Measurements from ENCODE around the gene GP9. TPM values are rescaled to one million over a fixed set of nuclear protein-coding genes. Genes with fewer than 3 reads are reported as not detected.

GP9 gene
- total RNA-seq = not detected

DNA sequence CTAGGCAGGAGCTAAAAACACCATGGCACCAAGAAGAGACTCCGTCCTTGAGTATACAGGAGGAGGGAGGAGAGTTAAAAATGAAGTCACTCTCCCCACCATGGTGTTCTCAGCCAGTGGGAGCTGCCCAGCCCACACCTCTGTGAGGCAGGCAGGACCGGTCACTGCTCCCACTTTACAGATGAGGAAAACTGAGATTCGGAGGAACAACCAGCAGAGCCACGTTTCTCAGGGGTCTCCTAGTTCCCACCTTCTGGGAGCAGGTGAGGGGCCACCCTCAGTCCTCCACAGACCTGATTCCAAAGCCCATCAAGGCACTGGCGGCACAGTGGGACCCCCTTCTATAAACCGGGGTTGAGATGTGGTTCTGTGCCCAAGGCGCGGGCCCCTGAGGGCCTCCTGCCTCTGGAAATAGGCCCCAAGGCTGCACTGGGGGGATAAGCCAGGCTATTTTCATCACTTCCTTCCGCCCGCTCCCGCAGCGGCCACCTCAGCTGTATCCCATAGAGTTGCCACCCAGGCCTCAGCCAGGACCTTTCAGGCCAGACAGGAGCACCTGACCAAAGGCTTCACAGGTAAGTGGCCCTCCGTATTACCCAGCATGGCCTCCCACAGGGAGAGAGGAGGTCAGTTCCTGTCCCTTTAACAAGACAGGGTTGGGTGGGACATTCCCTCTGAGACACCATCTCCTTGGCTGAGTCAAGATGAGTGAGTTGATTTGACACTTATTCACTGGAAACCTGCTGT, at the start of gene GP9:
Gene GP9, plus strand, starts transcription at position 504 of the 747 bp plus-strand sequence. CDS start 961 bp downstream, outside the sequence.
- intact Hi-C loops (cut with micrococcal nuclease) = no loop called here
- POLR2A ChIA-PET = no interaction called here
- Mint-ChIP-seq H3K27me3 (no peaks in the 10 kb centered on the region), H3K36me3 (no peaks in the 10 kb centered on the region), H3K9me3 (no peaks in the 10 kb centered on the region), H3K4me1 (ENCODE audit: low read depth) (peaks cover 4% of the 10 kb centered on the region), H3K27ac (no peak within 1 kb of the TSS), H3K4me3 (no peak within 1 kb of the TSS)
- CTCF ChIA-PET = interaction anchor here (1.1 kb wide), 1 partner anchor 90 kb away, joined by 5 read pairs; no protein-coding TSS in a partner anchor
- DNase-seq = no peak

DNA sequence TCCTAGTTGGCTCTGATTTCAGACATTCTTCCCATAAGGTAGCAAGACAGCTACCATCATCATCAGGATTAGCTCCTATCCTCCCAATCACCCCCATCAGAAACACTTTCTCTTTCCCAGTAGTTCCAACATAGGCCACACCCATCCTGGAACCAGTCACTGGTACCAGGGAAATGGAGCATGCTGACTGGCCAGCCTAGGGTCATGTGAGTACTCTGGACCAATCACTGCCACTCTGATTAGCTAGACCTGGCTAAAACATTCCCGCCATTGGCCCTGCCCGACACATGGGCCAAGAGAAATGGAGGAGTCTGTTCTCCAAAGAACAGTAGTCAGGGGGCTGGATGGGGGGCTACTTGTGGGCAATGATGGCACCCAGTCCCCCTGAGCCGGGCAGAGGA, 47.1 kb upstream of the GP9 start:
- H3K9me3 Mint-ChIP-seq = no peaks in the 10 kb centered on the region
- no peak overlapping the region for H3K4me3 Mint-ChIP-seq
- ChIA-PET POLR2A (no interaction called here), CTCF (interaction anchor here (6.3 kb wide), 1 partner anchor 43 kb away, joined by 91 read pairs; no protein-coding TSS in a partner anchor)
- H3K27ac Mint-ChIP-seq = no peak overlapping the region
- intact Hi-C loops (cut with micrococcal nuclease) = no loop called here
- peaks cover 34% of the 10 kb centered on the region for H3K4me1 Mint-ChIP-seq (ENCODE audit: low read depth)
- no peaks in the 10 kb centered on the region for H3K36me3 Mint-ChIP-seq
- DNase-seq = no peak
- H3K27me3 Mint-ChIP-seq = no peaks in the 10 kb centered on the region

DNA sequence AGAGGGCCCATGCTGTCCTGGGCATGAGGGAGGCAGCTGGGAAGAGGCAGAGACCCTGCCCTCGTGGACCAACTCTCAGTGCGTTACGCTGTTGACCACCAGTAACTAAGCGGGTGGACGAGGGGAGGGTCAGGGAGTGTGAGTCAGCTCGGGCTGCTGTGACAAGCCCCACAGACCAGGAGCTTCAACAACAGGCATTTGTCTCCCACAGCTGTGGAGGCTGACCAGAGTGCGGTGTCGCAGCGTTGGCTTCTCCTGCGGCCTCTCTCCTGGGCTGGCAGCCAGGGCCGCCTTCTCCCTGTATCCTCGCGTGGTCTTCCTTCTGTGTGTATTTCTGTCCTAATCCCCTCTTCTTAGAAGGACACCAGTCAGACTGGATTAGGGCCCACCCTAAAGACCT, 46.4 kb upstream of the GP9 start:
- H3K4me3 Mint-ChIP-seq = no peak overlapping the region
- no peak overlapping the region for H3K27ac Mint-ChIP-seq
- intact Hi-C loops (cut with micrococcal nuclease) = no loop called here

GRCh38 chr3:129014793-129015345, 45.7 kb upstream of the GP9 start:
- intact Hi-C loops (cut with micrococcal nuclease) = loop anchor here (5.0 kb wide), 1 partner anchor 138 kb away; the partner anchor contains the start of gene ACAD9
- peaks cover 34% of the 10 kb centered on the region for H3K4me1 Mint-ChIP-seq (ENCODE audit: low read depth)
- ChIA-PET CTCF (interaction anchor here (1.2 to 6.3 kb wide), 10 partner anchors 11 to 231 kb away, joined by 4 to 91 read pairs (median 12); no protein-coding TSS in a partner anchor), POLR2A (interaction anchor here (1.7 to 4.4 kb wide), 5 partner anchors 11 to 301 kb away, joined by 7 to 26 read pairs (median 13); partner anchors contain the start of gene CFAP92)
- no peaks in the 10 kb centered on the region for H3K36me3 Mint-ChIP-seq
- no peak for DNase-seq
- no peak overlapping the region for H3K4me3 Mint-ChIP-seq
- H3K9me3 Mint-ChIP-seq = no peaks in the 10 kb centered on the region
- peak overlapping the region; percentile 93 for H3K27ac Mint-ChIP-seq
- H3K27me3 Mint-ChIP-seq = no peaks in the 10 kb centered on the region

More for the DNA sequence above, 46.4 kb upstream of the GP9 start:
- H3K4me1 Mint-ChIP-seq (ENCODE audit: low read depth) = peaks cover 34% of the 10 kb centered on the region
- DNase-seq = no peak
- ChIA-PET CTCF (interaction anchor here (3.5 to 6.3 kb wide), 4 partner anchors 10 to 44 kb away, joined by 21 to 91 read pairs (median 52); no protein-coding TSS in a partner anchor), POLR2A (interaction anchor here (4.4 kb wide), 1 partner anchor 13 kb away, joined by 26 read pairs; no protein-coding TSS in a partner anchor)
- no peaks in the 10 kb centered on the region for H3K9me3 Mint-ChIP-seq
- H3K36me3 Mint-ChIP-seq = no peaks in the 10 kb centered on the region
- H3K27me3 Mint-ChIP-seq = no peaks in the 10 kb centered on the region

- peaks cover 34% of the 10 kb centered on the region for H3K4me1 Mint-ChIP-seq (ENCODE audit: low read depth)
- intact Hi-C loops (cut with micrococcal nuclease) = loop anchor here (1.0 to 5.0 kb wide), 3 partner anchors 21 to 138 kb away; partner anchors contain the start of genes ACAD9 and CFAP92
- ChIA-PET CTCF (interaction anchor here (0.6 to 6.3 kb wide), 27 partner anchors 8 to 230 kb away, joined by 3 to 91 read pairs (median 5); partner anchors contain the start of genes ACAD9, CFAP92, CNBP and EFCC1), POLR2A (interaction anchor here (0.5 to 4.4 kb wide), 10 partner anchors 8 to 301 kb away, joined by 3 to 26 read pairs (median 6); partner anchors contain the start of genes CFAP92 and RAB43)
- H3K36me3 Mint-ChIP-seq = no peaks in the 10 kb centered on the region
- H3K27me3 Mint-ChIP-seq = no peaks in the 10 kb centered on the region
- H3K9me3 Mint-ChIP-seq = no peaks in the 10 kb centered on the region
- peak; percentile 66 for DNase-seq
- peak overlapping the region; percentile 62 for H3K4me3 Mint-ChIP-seq
- H3K27ac Mint-ChIP-seq = peak overlapping the region; percentile 93
These were observed 45.0 kb upstream of the GP9 start for GRCh38 chr3:129015388-129016105.

- peak; percentile 80 for DNase-seq
- Mint-ChIP-seq H3K36me3 (no peaks in the 10 kb centered on the region), H3K9me3 (no peaks in the 10 kb centered on the region), H3K27ac (peak overlapping the region; percentile 93), H3K4me1 (ENCODE audit: low read depth) (peaks cover 34% of the 10 kb centered on the region), H3K4me3 (peak overlapping the region; percentile 62), H3K27me3 (no peaks in the 10 kb centered on the region)
- intact Hi-C loops (cut with micrococcal nuclease) = loop anchor here (1.0 to 5.0 kb wide), 3 partner anchors 22 to 139 kb away; partner anchors contain the start of genes ACAD9 and CFAP92
- POLR2A ChIA-PET = interaction anchor here (0.8 to 4.4 kb wide), 10 partner anchors 9 to 300 kb away, joined by 3 to 26 read pairs (median 6); partner anchors contain the start of genes CFAP92 and RAB43
- CTCF ChIA-PET = interaction anchor here (0.6 to 6.3 kb wide), 27 partner anchors 9 to 230 kb away, joined by 3 to 91 read pairs (median 5); partner anchors contain the start of genes ACAD9, CFAP92, CNBP and EFCC1
These were observed 44.2 kb upstream of the GP9 start for GRCh38 chr3:129016356-129016719.

DNA sequence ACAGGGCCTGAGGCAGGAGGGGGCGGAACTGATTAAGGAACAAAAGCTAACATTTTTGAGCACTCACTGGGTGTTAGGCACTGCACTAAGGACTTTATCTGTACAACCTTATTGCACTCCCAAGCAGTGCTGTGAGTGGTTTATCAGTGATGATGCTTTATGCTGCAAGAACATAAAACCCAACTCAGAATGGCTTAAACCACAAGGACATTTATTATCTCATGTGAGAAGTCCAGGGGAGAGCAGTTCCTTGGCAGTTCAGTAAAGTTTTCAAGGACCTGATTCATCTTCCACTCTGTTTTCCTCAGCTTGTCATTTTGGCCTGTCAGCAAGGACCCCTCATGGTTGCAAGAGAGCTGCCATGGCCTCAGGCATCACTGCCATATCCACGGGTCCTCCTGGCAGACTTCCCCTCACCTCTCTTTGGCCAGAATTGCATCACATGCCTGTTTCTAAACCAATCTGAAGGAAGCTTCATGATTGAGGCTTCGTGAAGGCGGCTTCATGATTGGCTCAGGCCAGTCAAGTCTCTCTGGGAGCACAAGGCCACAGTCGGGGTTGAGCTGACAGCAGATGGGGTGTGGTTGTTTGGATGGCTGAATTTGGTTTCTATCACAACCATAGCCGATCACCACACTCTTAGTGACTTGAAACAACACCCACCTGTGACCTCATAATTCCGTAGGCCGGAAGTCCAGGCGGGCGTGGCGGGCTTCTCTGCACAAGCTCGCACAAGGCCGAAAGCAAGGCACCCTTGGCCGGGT, 43.7 kb upstream of the GP9 start:
- Mint-ChIP-seq H3K27ac (peak overlapping the region; percentile 93), H3K9me3 (no peaks in the 10 kb centered on the region), H3K27me3 (no peaks in the 10 kb centered on the region), H3K4me3 (no peak overlapping the region), H3K36me3 (no peaks in the 10 kb centered on the region), H3K4me1 (ENCODE audit: low read depth) (peaks cover 34% of the 10 kb centered on the region)
- POLR2A ChIA-PET = interaction anchor here (0.6 to 4.4 kb wide), 9 partner anchors 8 to 299 kb away, joined by 3 to 26 read pairs (median 6); a partner anchor contains a TSS
- intact Hi-C loops (cut with micrococcal nuclease) = loop anchor here (1.0 to 5.0 kb wide), 3 partner anchors 22 to 140 kb away; partner anchors contain the start of genes ACAD9 and CFAP92
- DNase-seq = peak; percentile 49
- CTCF ChIA-PET = interaction anchor here (1.0 to 6.3 kb wide), 21 partner anchors 9 to 229 kb away, joined by 3 to 91 read pairs (median 6); partner anchors contain the start of genes ACAD9, CFAP92, CNBP and RAB43

DNA sequence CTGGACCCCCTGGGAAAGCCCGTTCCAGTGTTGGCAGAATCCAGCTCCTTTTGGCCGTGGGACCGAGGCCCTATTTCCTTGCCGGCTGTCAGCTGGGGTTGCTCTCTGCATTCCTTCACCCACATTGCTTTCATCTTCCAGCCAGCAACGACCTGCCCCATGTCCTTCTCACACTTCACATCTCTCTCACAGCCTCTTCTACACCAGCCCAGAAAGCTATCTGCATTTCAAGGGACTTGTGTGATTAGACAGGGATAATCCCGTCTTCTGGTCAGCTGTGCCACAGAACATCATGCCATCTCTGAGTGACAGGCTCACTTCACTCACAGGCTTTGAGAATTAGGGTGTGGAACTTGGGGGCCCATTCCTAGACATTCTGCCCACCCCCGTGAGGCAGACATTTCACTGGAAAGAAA, 43.1 kb upstream of the GP9 start:
- H3K36me3 Mint-ChIP-seq = no peaks in the 10 kb centered on the region
- DNase-seq = no peak
- H3K27me3 Mint-ChIP-seq = no peaks in the 10 kb centered on the region
- no peaks in the 10 kb centered on the region for H3K9me3 Mint-ChIP-seq
- H3K4me1 Mint-ChIP-seq (ENCODE audit: low read depth) = peaks cover 34% of the 10 kb centered on the region
- intact Hi-C loops (cut with micrococcal nuclease) = loop anchor here (2.0 to 5.0 kb wide), 2 partner anchors 23 to 140 kb away; partner anchors contain the start of genes ACAD9 and CFAP92
- ChIA-PET POLR2A (interaction anchor here (0.6 to 4.4 kb wide), 6 partner anchors 8 to 299 kb away, joined by 3 to 26 read pairs (median 11); a partner anchor contains a TSS), CTCF (interaction anchor here (1.1 to 6.3 kb wide), 10 partner anchors 9 to 228 kb away, joined by 3 to 91 read pairs (median 18); partner anchors contain the start of gene CFAP92)
- H3K27ac Mint-ChIP-seq = peak overlapping the region; percentile 36
- no peak overlapping the region for H3K4me3 Mint-ChIP-seq

- Mint-ChIP-seq H3K4me1 (ENCODE audit: low read depth) (peaks cover 34% of the 10 kb centered on the region), H3K27me3 (no peaks in the 10 kb centered on the region), H3K27ac (no peak overlapping the region), H3K4me3 (no peak overlapping the region), H3K36me3 (no peaks in the 10 kb centered on the region), H3K9me3 (no peaks in the 10 kb centered on the region)
- intact Hi-C loops (cut with micrococcal nuclease) = loop anchor here (5.0 kb wide), 1 partner anchor 141 kb away; the partner anchor contains the start of gene ACAD9
- POLR2A ChIA-PET = interaction anchor here (4.4 kb wide), 1 partner anchor 8 kb away, joined by 26 read pairs; no protein-coding TSS in a partner anchor
- CTCF ChIA-PET = interaction anchor here (4.0 to 6.3 kb wide), 3 partner anchors 9 to 48 kb away, joined by 21 to 91 read pairs (median 70); no protein-coding TSS in a partner anchor
- no peak for DNase-seq
These were observed 42.3 kb upstream of the GP9 start for GRCh38 chr3:129018271-129018670.

- no peak overlapping the region for H3K4me3 Mint-ChIP-seq
- intact Hi-C loops (cut with micrococcal nuclease) = loop anchor here (5.0 kb wide), 1 partner anchor 141 kb away; the partner anchor contains the start of gene ACAD9
- CTCF ChIA-PET = interaction anchor here (4.6 to 6.3 kb wide), 2 partner anchors 8 to 48 kb away, joined by 70 to 91 read pairs; no protein-coding TSS in a partner anchor
These were observed 41.8 kb upstream of the GP9 start for GRCh38 chr3:129018751-129019150.

More at GRCh38 chr3:129018751-129019150, 41.8 kb upstream of the GP9 start:
- DNase-seq = no peak
- no peak overlapping the region for H3K27ac Mint-ChIP-seq
- no peaks in the 10 kb centered on the region for H3K36me3 Mint-ChIP-seq
- no peaks in the 10 kb centered on the region for H3K9me3 Mint-ChIP-seq
- peaks cover 34% of the 10 kb centered on the region for H3K4me1 Mint-ChIP-seq (ENCODE audit: low read depth)
- POLR2A ChIA-PET = no interaction called here
- no peaks in the 10 kb centered on the region for H3K27me3 Mint-ChIP-seq
